Activated B cell treated with CpG ODN at 0.5 μM for 24 hours (primary cell): ENCODE results near the gene JMJD7. TPM values are rescaled to one million over a fixed set of nuclear protein-coding genes. Genes with fewer than 3 reads are reported as not detected.

ENCODE experiments used
- ATAC-seq: fragments of 200-7000 bp; cut with Tn5 transposase; one replicate; pipeline ENCODE4 v1.10.0; 2021; ENCODE audit warnings: low read depth, mild to moderate bottlenecking, moderate library complexity
- CTCF ChIA-PET: fragments of 350-600 bp; sonication (Branson Sonifier 250); formaldehyde crosslinking; loops from one replicate; lab custom pipeline; 2021; ENCODE audit warnings: antibody characterized with exemption; lab: Charles Lee
- POLR2A ChIA-PET: fragments of 350-600 bp; sonication (Branson Sonifier 250); formaldehyde crosslinking; loops from one replicate; lab custom pipeline; 2021; ENCODE audit warnings: antibody characterized with exemption; lab: Charles Lee
- DNase-seq: peaks from one replicate; pipeline ENCODE4 v3.0.0; 2022
- H3K27ac Mint-ChIP-seq: one replicate; pipeline ENCODE4 v1.8.0; 2020; ENCODE audit warnings: mixed read lengths
- H3K27me3 Mint-ChIP-seq: one replicate; pipeline ENCODE4 v1.8.0; 2021; ENCODE audit warnings: mixed read lengths
- H3K36me3 Mint-ChIP-seq: one replicate; pipeline ENCODE4 v1.8.0; 2021; ENCODE audit warnings: low read depth, mixed read lengths
- H3K4me1 Mint-ChIP-seq: one replicate; pipeline ENCODE4 v1.8.0; 2021; ENCODE audit warnings: mixed read lengths
- H3K4me3 Mint-ChIP-seq: one replicate; pipeline ENCODE4 v1.8.0; 2020; ENCODE audit warnings: mild to moderate bottlenecking, mixed read lengths
- H3K9me3 Mint-ChIP-seq: one replicate; pipeline ENCODE4 v1.8.0; 2020; ENCODE audit warnings: mixed read lengths
- intact Hi-C: fragments of 100-400 bp; cut with micrococcal nuclease; formaldehyde crosslinking; loops from one replicate; pipeline ENCODE4 v1.15.1; 2024
- total RNA-seq: library from RNA; stranded (reverse); gene quantifications from 2 replicates; pipeline ENCODE4 v1.2.3, GENCODE V29; 2022
- TF ChIP-seq, protein P1 (sequence below): fragments of 200-600 bp; IDR thresholded peaks from one replicate; pipeline ENCODE4 v1.8.0; 2022; ENCODE audit warnings: antibody characterized with exemption, mild to moderate bottlenecking

The JMJD7 gene
- total RNA-seq, 1 donor from 2014 or later, result 16.5 TPM

DNA sequence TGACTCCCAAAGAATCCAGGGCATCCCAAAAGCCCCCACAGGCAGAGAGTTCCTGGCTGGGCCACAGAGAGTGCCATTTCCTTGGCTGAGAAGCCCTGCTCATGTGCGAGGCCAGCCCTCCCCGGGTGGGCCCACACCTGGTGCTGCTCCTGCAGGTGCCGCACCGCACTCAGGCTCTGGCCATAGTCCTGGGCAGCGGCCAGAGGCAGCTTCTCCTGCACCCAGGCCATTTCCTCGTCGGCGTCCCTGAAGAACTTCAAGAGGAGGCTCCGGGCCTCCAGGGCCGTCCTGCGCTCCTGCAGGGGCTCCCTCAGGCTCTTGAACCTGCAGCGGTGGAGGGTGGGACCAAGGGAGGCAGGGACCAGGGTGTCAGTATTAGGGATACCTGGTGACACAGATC is 28.8 kb downstream of the JMJD7 start:
- no peaks in the 10 kb centered on the region for H3K27me3 Mint-ChIP-seq
- DNase-seq, result no peak
- ATAC-seq, result no peak
- no peak overlapping the region for H3K27ac Mint-ChIP-seq
- H3K36me3 Mint-ChIP-seq, result no peaks in the 10 kb centered on the region
- H3K9me3 Mint-ChIP-seq, result no peaks in the 10 kb centered on the region
- no peak overlapping the region for H3K4me3 Mint-ChIP-seq
- TF ChIP-seq, protein P1, sequence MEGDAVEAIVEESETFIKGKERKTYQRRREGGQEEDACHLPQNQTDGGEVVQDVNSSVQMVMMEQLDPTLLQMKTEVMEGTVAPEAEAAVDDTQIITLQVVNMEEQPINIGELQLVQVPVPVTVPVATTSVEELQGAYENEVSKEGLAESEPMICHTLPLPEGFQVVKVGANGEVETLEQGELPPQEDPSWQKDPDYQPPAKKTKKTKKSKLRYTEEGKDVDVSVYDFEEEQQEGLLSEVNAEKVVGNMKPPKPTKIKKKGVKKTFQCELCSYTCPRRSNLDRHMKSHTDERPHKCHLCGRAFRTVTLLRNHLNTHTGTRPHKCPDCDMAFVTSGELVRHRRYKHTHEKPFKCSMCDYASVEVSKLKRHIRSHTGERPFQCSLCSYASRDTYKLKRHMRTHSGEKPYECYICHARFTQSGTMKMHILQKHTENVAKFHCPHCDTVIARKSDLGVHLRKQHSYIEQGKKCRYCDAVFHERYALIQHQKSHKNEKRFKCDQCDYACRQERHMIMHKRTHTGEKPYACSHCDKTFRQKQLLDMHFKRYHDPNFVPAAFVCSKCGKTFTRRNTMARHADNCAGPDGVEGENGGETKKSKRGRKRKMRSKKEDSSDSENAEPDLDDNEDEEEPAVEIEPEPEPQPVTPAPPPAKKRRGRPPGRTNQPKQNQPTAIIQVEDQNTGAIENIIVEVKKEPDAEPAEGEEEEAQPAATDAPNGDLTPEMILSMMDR, result no peak
- H3K4me1 Mint-ChIP-seq, result no peaks in the 10 kb centered on the region
- CTCF ChIA-PET, result no interaction called here
- intact Hi-C loops, result no loop called here
- POLR2A ChIA-PET, result no interaction called here

DNA sequence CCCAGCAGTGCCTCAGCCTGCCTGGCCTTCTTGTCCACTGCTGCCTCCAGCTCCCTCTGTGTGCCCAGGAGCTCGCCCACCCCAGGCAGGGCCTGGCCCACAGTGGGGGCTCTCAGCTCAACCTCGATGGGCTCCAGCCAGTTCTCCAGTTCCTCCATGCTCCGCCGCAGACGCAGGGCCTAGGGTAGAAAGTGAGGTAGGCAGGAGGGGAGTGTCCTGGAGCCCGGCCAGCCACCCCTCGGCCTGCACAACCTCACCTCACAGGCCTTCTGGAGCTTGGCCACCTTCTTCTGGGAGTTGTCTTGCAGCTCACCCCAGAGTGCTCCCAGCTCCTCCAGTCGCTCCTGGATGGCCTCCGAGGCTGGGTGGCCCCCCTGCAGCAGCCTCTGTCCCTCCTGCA is 29.4 kb downstream of the JMJD7 start:
- H3K27me3 Mint-ChIP-seq, result no peaks in the 10 kb centered on the region
- POLR2A ChIA-PET, result no interaction called here
- intact Hi-C loops, result no loop called here
- DNase-seq (no peak), ATAC-seq (no peak)
- CTCF ChIA-PET, result no interaction called here
- no peaks in the 10 kb centered on the region for H3K36me3 Mint-ChIP-seq
- no peak overlapping the region for H3K27ac Mint-ChIP-seq
- H3K4me1 Mint-ChIP-seq, result no peaks in the 10 kb centered on the region
- no peaks in the 10 kb centered on the region for H3K9me3 Mint-ChIP-seq
- TF ChIP-seq, protein P1, result no peak
- no peak overlapping the region for H3K4me3 Mint-ChIP-seq

DNA sequence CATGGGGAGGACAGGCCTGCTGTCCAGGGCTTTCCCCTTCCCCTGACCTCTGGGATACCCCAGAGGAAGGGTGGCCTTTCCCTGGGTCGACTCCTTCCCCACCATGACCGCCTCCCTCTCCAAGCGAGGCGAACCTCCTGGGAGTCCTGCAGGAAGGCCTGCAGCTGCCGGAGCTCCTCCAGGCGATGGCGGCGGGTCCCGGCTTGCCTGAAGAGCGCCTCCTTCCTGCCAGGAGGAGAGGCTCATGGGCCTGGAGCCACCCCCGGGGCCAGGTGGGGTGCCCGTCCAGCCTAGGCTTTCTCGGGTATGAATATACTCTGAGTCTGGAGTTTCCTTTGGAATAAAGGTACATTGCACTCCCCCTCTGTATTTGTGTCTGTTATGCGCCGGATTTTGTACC is 30.9 kb downstream of the JMJD7 start:
- Mint-ChIP-seq H3K36me3 (no peaks in the 10 kb centered on the region), H3K4me1 (no peaks in the 10 kb centered on the region), H3K4me3 (no peak overlapping the region), H3K9me3 (no peaks in the 10 kb centered on the region), H3K27me3 (peaks cover 3% of the 10 kb centered on the region), H3K27ac (no peak overlapping the region)
- DNase-seq (no peak), ATAC-seq (no peak)
- ChIA-PET POLR2A (no interaction called here), CTCF (no interaction called here)
- intact Hi-C loops, result no loop called here
- TF ChIP-seq, protein P1, result no peak

DNA sequence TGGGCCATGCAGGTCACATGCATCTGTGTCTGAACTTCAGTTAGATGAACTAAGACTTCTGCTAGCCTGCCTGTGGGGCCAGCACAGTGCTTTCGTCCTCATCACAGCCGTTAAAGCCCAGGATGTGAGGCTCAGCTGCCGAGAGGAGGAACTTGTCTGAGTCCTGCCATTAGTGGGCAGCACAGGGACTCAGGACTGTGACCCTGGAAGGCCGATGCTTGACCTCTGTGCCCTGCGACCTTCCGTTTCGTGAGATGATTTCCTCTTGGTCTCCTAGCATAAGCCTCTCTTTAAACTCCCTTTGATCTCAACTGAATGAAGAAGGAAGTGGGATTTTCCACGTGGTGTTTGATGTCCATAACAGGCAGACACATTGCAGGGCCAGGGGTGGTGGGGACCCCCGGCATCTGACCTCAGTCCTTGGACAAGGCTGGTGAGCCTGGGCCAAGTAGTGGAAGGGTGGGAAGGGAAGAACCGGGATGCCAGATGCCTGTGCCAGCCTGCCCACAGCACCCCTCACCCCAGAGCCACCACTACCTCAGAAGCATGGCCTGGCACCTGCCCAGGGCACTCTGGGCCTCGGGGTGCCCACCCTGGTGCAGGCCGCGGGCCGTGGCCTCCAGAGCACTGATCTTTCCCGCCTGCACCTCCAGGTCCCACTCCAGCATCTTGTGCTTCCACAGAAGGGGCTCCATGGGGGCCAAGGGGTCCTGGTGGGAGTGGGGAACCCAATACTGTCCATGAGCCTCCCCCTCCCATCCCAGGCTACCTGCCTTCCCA is 32.3 kb downstream of the JMJD7 start:
- CTCF ChIA-PET, result no interaction called here
- no peak for ATAC-seq
- POLR2A ChIA-PET, result no interaction called here
- intact Hi-C loops, result loop anchor here (1.0 kb wide), 1 partner anchor 44 kb away; no protein-coding TSS in a partner anchor
- no peaks in the 10 kb centered on the region for H3K36me3 Mint-ChIP-seq
- H3K27me3 Mint-ChIP-seq, result peaks cover 3% of the 10 kb centered on the region
- no peaks in the 10 kb centered on the region for H3K9me3 Mint-ChIP-seq
- no peak overlapping the region for H3K27ac Mint-ChIP-seq
- no peak overlapping the region for H3K4me3 Mint-ChIP-seq
- DNase-seq, result no peak
- TF ChIP-seq, protein P1, result no peak
- no peaks in the 10 kb centered on the region for H3K4me1 Mint-ChIP-seq

DNA sequence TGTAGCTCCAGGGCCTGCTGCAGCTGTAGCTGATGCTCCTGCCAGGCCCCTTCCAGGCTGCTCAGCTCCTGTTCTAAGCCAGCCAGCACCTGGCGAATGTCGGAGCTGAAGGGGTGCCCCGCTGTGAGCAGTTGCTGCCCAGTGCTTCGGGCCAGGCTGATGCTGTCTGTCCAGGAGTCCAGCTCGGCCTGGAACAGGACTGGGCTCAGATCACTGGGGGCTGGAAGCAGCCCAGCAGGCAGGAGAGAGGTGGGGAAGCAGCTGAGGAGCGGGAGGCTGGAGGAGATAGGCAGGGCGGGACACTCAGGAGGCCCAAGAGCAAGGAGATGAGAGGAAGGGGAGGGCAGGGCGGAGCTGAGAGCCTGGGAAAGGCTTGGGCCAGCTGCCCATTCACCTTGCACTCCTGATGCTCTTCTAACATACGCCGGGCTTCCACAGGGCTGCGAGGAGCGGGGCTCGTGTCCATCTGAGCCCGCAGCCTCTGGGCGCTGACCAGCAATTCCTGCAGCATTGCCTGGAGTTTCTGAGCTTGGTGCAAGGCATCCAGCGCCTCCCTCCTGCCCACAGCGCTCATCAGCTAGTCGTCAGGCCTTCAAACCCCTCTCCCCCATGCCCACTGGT is 34.0 kb downstream of the JMJD7 start:
- H3K27ac Mint-ChIP-seq, result no peak overlapping the region
- peaks cover 3% of the 10 kb centered on the region for H3K27me3 Mint-ChIP-seq
- no peak overlapping the region for H3K4me3 Mint-ChIP-seq
- no peaks in the 10 kb centered on the region for H3K9me3 Mint-ChIP-seq
- H3K36me3 Mint-ChIP-seq, result no peaks in the 10 kb centered on the region
- ChIA-PET CTCF (no interaction called here), POLR2A (interaction anchor here (0.5 kb wide), 1 partner anchor 116 kb away, joined by 3 read pairs; no protein-coding TSS in a partner anchor)
- no peak for DNase-seq
- intact Hi-C loops, result no loop called here
- no peak for ATAC-seq
- H3K4me1 Mint-ChIP-seq, result no peaks in the 10 kb centered on the region
- TF ChIP-seq, protein P1, result no peak
